Activated effector memory CD4-positive, alpha-beta T cell treated with anti-CD3 and anti-CD28 coated beads, Interleukin-2, amount 50 U/mL, for 16 hours (primary cell): ENCODE results near the gene E4F1.

Source experiments
- DNase-seq: peaks from one replicate; pipeline ENCODE4 v3.0.0-alpha.2; 2020

The E4F1 gene, protein sequence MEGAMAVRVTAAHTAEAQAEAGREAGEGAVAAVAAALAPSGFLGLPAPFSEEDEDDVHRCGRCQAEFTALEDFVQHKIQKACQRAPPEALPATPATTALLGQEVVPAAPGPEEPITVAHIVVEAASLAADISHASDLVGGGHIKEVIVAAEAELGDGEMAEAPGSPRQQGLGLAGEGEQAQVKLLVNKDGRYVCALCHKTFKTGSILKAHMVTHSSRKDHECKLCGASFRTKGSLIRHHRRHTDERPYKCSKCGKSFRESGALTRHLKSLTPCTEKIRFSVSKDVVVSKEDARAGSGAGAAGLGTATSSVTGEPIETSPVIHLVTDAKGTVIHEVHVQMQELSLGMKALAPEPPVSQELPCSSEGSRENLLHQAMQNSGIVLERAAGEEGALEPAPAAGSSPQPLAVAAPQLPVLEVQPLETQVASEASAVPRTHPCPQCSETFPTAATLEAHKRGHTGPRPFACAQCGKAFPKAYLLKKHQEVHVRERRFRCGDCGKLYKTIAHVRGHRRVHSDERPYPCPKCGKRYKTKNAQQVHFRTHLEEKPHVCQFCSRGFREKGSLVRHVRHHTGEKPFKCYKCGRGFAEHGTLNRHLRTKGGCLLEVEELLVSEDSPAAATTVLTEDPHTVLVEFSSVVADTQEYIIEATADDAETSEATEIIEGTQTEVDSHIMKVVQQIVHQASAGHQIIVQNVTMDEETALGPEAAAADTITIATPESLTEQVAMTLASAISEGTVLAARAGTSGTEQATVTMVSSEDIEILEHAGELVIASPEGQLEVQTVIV

DNA sequence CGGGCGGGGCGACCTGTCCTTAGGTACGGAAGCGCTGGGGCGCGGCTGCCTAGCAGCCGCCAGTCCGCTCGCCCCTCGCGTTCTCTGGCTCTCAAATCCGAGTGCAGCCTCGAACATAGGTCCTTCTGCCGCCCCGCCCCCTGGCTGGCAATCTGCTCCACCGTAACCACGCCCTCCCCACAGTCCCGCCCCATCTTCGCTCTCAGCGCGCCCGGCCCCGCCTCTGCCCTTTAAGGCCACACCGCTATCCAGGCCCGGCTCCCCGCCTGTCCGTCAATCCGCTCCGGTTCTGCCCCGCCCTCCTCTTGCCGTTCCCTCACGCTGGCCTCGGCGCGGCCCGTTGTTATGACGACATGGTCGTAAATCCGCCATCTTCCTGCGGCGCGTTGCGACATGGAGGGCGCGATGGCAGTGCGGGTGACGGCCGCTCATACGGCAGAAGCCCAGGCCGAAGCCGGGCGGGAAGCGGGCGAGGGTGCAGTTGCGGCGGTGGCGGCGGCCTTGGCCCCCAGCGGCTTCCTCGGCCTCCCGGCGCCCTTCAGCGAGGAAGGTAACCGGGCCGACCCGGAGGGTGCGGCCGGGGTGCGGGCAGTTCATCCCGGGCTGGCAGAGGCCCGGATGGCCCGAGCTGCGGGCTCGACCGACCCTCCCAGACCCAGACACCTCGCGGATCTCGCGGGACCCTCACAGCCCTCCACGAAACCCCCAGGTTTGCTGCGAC lies at the start of gene E4F1:
E4F1 (plus strand) TSS at position 371 of the 721 bp plus-strand sequence; CDS start at position 394, 23 bp downstream.
- DNase-seq = peak; percentile 100

DNA sequence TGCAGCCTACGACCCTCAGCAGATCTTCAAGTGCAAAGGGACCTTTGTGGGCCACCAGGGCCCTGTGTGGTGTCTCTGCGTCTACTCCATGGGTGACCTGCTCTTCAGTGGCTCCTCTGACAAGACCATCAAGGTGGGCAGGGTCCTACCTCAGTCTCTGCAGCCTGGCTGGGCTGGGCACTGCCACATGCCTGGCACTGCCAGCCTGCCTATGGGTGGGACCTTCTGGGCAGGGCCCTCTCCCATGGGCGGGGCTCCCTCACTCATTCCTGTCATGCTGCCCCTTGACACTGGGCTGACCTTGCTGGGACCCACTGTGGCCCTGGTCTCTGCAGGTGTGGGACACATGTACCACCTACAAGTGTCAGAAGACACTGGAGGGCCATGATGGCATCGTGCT lies 49.5 kb upstream of the E4F1 start:
- no peak for DNase-seq

DNA sequence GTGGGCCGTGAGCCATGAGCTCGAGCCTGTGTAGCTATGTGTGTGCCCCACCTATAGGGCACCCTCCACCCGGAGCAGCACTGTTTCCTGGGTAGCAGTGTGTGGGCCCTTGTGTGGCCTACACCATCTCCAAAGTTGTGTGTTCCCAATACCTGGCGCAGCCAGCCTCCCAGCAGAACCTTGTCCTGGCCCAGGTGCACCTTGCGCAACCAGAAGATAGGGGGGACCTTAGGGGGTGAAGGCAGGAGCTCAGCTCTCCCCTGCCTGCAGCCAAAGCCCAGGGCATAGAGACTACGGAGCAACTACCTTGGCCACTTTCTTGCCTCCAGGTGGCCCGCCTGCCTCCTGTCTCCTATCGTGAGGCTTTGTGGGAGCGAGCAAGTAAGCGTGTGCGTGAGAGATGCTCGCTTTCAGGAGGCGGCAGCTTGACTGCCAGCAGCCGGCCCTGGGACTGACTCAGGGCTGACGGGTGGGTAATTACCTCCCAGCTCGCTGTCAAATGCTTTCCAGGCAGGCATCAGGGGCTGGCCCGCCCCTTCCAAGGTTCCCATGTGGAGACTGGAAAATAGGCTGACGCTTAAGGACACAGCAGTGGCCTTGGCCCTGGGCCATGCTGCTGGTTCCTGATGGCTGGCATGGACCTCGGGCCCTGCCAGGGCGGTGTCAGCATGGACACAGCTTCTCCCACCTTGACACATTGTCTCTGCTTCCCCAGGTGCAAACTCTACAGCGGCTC lies 48.8 kb upstream of the E4F1 start:
- DNase-seq = no peak

DNA sequence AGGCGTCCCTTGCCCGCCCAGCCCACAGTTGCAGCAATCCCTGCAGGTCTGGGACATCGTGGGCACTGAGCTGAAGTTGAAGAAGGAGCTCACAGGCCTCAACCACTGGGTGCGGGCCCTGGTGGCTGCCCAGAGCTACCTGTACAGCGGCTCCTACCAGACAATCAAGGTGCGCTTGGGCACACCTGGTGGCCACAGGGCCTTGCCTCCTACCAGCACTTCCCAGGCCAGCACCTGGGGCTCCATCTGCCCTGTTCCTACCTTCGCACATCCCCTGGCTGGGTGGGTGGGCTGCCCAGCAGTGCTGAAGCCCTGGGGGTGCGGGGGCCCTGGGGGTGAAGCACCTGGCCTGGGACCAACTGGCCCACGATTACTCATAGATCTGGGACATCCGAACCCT lies 47.9 kb upstream of the E4F1 start:
- no peak for DNase-seq

DNA sequence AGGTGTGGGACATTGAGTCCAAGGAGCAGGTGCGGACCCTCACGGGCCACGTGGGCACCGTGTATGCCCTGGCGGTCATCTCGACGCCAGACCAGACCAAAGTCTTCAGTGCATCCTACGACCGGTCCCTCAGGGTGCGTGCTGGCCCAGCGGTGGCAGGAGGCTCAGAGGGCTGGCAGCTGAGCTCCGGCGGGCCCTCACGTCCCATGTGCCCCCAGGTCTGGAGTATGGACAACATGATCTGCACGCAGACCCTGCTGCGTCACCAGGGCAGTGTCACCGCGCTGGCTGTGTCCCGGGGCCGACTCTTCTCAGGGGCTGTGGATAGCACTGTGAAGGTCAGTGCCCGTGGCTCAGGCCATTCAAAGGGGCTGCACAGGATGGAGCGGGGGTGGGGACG lies 47.3 kb upstream of the E4F1 start:
- no peak for DNase-seq

DNA sequence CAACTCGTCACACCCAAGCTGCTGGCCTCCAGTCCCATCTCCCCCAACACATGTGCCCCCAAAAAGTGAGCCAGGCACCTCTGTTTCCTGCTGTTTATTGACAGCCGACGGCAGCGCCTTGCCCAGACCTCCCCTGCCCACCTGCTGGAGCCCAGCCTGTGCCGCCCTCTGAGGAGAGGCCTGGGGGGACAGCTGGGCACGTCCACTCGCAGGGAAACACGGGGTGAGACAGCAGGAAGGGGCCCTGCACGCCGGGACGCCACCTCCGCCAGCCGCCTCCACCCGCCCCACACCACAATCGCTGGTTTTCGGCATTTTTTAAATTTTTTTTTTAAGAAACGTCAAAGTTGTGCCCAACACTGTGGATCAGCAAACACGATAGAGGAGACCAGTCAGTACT lies 46.3 kb upstream of the E4F1 start:
- DNase-seq = no peak

DNA sequence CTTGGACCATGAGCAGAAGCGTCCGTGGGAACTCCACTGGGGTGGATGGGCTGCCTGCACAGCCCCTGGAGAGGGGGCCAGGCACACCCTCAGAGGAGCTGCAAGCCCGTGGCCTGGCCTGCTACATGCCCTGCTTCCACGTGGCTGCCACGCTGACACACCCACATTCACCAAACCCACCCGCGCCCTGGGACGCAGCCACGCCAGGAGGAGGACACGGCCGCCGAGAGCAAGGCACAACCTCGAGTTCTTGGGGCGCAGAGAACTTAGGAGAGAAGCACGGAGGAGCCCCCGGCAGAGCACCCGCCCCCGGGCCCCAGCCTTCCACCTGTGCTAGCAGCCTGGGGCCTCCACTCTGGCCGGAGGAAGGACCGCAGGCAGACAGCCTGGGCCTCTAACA lies 45.8 kb upstream of the E4F1 start:
- DNase-seq = no peak

DNA sequence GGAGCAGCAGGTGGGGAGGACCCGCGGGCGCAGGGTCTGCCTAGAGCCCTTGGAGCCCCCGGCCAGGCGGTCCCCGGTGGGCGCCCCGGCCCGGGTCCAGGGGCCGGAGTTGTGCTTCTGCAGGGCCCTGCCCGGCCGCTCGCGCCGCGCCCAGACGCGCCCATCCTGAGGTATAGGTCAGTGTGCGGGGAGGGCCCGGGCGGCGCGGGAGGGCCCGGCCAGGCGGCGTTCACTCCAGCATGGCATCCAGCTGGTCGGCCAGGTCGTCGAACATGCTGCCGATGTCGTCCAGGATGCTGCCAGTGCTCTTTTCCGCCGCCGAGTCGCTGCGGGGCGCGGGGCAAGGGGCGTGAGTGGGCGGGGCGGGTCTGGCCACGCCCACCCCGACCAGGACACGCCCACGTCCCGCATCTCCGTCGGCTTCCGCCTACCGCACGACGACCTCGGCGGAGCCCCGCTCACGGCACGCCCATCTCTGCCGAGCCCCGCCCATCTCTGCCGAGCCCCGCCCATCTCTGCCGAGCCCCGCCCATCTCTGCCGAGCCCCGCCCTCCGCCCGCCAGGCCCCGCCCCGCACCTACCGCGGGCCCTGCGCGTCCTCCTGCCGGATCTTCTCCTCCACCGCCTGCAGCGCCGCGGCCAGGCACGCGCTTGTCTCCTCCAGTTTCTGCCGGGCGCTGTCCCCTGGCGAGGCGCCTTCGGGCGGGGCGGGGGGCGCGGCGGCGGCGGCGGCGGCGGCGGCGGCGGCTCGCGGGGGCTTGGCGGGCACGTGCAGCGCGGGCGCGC lies 44.9 kb upstream of the E4F1 start:
- DNase-seq = peak; percentile 76

DNA sequence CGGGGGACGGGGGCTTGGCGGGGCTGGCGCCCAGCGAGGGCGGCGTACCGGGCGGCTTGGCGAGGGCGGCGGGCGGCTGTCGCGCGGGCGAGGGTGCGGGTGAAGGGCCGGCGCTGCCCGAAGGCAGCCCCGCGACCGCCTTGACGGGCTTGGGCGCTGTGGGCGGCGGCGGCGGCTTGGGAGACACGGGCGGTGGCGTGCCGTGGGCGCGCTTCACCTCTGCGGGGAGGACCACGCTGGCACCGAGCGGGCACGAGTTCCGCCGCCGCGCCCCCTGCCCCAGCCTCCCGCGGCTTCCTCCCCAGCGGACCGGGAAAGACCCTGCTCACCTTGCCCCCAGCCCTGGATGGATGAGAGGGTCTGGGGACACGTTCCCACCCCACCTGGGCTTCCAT lies 44.3 kb upstream of the E4F1 start:
- DNase-seq = no peak

DNA sequence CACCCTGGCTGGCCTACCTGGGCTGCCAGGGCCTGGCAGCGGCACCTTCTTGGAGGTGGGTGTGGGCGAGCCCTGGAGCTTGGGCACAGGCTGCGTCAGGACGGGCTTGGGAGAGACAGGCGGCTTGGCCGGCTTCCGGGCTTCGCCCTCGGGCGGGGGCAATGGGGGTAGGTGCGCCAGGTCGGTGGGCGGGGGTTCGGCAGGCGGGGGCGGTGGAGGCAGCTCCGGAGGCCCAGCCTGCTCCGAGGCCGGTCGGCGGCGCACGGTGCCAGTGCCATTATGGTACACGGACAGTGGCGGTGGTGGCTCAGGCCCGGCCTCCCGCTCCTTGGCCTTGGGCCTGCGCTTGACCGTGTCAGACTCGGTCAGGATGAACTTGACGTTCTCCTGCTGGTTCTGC lies 43.8 kb upstream of the E4F1 start:
- DNase-seq = no peak

DNA sequence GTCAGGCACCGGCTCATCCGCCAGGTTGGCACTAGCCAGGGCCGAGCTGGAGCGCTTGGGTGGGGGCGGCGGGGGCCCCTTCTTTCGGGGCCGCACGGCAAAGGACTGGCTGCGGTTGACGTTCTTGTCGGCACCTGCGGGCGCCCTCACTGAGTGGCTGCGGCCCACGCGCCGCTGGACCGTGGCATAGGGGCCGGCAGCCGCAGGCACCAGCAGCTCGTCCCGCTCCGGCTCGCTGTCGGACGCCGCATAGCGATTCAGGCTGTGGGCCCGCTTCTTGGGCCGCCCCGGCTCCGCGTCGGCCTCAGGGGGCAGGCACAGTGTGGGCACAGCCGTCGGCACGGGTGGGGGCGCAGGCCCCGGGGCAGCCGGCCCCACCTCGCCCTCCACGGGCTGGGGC lies 42.9 kb upstream of the E4F1 start:
- DNase-seq = no peak

DNA sequence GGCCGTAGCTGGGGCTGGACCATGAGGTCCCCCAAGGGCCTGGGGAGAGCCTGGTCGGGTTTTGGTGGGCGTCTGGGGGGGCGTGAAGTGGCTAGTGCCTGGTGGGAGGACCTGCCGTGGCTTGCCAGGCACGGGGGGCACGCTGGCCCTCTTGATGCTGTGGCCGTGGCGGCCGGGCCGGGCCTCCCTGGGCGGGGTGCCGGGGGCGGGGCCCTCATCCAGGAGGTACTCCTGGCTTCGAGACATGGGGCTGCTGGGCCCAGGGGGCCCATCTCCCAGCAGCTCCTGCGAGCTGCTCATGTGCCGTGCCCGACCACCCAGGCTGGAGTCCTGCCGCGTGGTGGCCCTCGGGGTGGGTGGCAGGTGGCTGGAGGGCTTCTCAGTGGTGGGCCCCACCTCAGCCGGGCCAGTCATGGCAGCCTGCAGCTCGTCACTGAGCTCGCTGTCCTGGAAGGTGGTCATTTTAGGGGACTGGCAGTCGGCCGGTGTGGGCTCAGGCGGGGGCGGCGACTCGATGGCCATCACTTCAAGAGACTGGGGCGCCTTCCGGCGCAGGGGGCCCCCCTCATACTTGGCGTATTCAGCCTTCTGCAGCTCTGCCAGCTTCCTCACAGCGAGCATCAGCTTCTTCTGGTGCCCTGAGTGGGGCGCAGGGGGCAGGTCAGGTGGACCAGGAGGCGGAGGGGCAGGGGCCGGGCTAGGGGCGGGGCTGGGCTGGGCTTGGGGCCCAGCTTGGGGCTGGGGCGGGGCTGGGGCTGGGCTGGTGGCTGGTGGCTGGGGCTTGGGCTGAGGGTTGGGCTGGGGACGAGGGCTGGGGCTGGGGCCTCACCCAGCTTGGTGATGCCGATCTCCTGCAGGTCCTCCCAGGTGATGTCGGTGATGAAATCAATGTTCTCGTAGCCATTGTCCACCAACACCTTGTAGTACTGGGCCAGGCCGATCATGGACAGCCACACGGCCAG lies 42.1 kb upstream of the E4F1 start:
- no peak for DNase-seq

DNA sequence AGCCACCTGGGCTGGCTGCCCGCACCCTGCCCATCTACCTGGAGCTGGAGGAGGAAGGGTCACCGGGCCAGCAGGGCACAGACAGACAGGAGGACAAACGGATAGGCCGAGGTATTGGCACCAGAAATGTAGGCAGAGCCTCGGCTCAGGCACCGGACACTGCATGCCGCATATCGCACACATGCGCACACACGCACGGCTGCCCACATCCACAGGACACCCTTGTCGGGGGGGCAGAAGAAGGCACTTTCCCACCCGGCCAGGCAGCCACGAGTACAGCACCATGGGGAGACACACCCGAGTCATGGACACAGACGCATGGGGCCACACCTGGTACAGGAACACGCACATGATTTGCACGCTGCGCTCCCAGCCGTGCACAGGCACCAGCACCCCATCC lies 41.4 kb upstream of the E4F1 start:
- no peak for DNase-seq

DNA sequence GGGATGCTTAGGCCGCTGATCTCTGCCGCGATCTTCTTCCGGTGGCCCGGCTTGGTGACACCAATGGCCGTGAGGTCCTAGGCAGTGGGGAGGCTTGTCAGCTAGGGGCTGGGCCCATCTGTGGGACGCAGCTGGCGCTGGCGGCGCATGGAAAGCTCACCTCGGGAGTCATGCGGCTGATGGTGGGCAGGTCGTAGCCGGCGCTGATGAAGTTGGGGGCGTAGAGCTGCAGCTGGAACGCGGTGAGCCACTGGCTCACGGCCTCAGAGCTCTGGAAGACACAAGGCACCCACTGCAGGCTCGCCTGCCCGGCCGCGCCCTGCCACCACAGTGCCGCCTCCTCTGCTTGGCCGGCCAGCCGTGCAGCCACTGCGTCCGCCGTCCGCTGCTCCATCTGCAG lies 39.7 kb upstream of the E4F1 start:
- DNase-seq = no peak

DNA sequence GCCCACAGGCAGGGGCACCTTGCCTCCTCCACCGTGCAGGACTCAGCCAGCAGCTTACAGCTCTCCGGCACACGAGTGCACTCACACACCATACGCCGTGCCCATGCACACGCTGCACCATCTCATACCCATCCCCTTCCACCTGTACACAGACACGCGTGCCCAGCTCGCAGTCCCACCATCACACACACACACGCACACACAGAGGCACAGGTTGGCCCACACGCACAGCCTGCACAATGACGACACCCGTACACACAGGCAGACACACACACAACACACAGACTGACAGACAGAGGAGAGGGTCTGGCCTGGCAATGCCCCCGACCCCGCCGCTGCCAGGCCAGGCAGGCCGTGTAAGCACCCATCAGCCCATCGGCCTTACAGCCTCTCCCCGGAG lies 39.0 kb upstream of the E4F1 start:
- DNase-seq = no peak

DNA sequence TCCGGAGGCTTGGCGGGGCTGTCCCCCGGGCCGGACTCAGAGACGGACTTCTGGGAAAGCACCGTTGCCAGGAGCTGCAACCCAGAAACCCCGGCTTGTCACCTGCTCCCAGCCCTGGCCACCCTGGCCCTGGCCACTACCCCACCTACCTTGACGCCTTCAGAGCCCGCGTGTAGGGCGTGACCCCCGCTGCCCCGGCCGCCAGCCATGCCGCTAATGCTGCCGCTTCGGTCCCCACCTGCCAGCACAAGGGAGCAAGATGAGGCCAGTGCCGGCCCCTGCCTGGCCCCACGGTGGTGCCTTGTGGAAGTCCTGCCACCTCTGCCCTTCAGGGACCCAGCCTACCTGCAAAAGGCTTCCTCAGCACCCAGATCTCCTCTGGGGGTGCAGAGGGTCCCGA lies 38.4 kb upstream of the E4F1 start:
- no peak for DNase-seq

DNA sequence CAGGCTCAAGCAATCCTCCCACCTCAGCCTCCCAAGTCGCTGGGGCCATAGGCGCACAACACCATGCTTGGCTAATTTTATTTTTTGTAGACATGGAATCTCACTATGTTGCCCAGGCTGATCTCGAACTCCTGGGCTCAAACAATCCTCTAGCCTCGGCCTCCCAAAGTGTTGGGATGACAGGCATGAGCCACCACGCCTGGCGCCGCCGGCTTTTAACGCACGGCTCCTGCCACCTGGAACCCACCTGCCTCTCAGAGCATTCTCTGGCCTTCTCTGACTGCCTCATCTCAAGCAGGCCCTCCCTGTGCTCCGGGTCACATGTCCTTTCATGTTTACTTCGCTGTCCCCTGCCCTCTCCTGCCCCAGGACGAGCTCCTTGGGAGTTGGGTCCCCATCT lies 37.3 kb upstream of the E4F1 start:
- no peak for DNase-seq

DNA sequence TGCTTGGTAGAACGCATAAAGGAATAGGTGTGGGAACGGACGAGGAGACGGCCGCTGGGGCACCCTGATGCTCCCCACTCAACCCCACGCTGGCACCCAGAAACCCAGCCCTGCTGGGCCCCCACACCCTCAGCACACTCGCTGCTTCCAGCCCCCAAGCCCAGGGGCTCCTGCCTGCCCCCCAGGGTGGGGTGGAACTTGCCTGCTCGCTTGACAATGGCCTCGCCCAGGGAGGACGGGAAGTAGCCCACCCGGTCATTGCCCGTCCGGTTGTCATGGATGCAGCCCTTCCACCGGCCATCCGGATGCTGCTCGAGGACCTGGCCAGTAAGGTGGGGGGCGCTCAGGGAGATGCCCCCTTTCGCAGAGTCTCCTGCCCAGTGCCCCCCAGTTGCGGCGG lies 36.9 kb upstream of the E4F1 start:
- DNase-seq = no peak

DNA sequence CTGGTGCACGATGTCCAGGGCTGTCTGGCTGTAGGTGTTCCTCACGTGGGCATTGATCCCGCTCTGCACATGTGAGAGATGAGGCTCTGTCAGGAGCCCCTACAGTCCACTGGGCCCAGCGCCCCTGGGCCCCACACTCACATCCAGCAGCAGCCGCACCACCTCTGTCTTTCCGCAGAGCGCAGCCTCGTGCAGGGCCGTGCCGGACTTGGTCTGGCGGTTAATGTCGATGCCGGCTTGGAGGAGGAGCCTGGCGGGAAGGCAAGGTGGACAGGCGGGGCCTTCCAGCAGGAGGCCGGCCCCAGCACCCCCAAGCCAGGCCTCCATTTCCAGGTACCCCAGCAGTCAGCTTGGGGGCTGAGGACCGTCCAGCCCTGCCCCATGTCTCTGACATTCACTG lies 36.2 kb upstream of the E4F1 start:
- no peak for DNase-seq

DNA sequence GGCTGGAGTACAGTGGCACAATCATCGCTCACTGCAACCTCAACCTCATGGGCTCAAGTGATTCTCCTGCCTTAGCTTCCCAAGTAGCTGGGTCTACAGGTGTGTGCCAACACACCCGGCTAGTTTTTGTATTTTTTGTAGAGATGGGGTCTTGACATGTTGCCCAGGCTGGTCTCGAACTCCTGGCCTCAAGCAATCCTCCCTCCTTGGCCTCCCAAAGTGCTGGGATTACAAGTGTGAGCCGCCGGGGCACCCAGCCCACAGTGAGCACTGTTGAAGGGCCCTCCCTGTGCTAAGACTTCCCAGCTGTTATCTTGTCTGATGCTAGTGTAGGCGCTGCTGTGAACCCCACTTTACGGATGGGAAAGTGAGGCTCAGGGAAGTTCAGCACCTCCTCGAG lies 35.0 kb upstream of the E4F1 start:
- no peak for DNase-seq
